Activated naive CD4-positive, alpha-beta T cell treated with anti-CD3 and anti-CD28 coated beads for 36 hours (primary cell): ENCODE data around the gene SACS. TPM values are rescaled to one million over a fixed set of nuclear protein-coding genes. Genes with fewer than 3 reads are reported as not detected.
A peak's percentile ranks its signal among the peaks of the same experiment; 100 is the strongest.
"Not testable (repeated sequence)": the region's sequence is repeated elsewhere in the genome, so short reads cannot be mapped to it uniquely, and the experiment has no call there.

Experiments used
- CTCF ChIA-PET: fragments of 350-600 bp; sonication (Branson Sonifier 250); formaldehyde crosslinking; loops from one replicate; lab custom pipeline; 2021; ENCODE audit warnings: antibody characterized with exemption; lab: Charles Lee
- DNase-seq: peaks from one replicate; pipeline ENCODE4 v3.0.0-alpha.2; 2020
- H3K27ac Mint-ChIP-seq: one replicate; pipeline ENCODE4 v1.8.0; 2021; ENCODE audit warnings: mild to moderate bottlenecking, mixed read lengths
- H3K27me3 Mint-ChIP-seq: one replicate; pipeline ENCODE4 v1.8.0; 2021; ENCODE audit warnings: low read depth, mixed read lengths
- H3K36me3 Mint-ChIP-seq: one replicate; pipeline ENCODE4 v1.8.0; 2021; ENCODE audit warnings: low read depth, mixed read lengths
- H3K4me1 Mint-ChIP-seq: one replicate; pipeline ENCODE4 v1.8.0; 2021; ENCODE audit warnings: low read depth, mixed read lengths
- H3K4me3 Mint-ChIP-seq: one replicate; pipeline ENCODE4 v1.8.0; 2021; ENCODE audit warnings: mild to moderate bottlenecking, moderate library complexity, mixed read lengths
- H3K9me3 Mint-ChIP-seq: one replicate; pipeline ENCODE4 v1.8.0; 2021; ENCODE audit warnings: mixed read lengths
- intact Hi-C: fragments of 100-400 bp; cut with micrococcal nuclease; formaldehyde crosslinking; loops from one replicate; pipeline ENCODE4 v1.15.1; 2023
- total RNA-seq, 2 experiments: library from RNA; stranded (reverse); gene quantifications; one replicate each; pipeline ENCODE4 v1.2.3, GENCODE V29; 2021

The SACS gene
- total RNA-seq, 2 experiments from 2014 or later = 26.1 to 30.8 TPM

- no peak for DNase-seq
- intact Hi-C loops = no loop called here
- CTCF ChIA-PET = interaction anchor here (0.7 kb wide), 1 partner anchor 253 kb away, joined by 3 read pairs; no protein-coding TSS in a partner anchor
- Mint-ChIP-seq H3K4me1 (no peaks in the 10 kb centered on the region), H3K9me3 (peaks cover 15% of the 10 kb centered on the region), H3K36me3 (peaks cover 88% of the 10 kb centered on the region), H3K27me3 (no peaks in the 10 kb centered on the region), H3K4me3 (no peak overlapping the region), H3K27ac (no peak overlapping the region)
Observed at GRCh38 chr13:23344931-23345595, 88.4 kb downstream of the SACS start.

GRCh38 chr13:23339225-23339624 is 94.3 kb downstream of the SACS start:
- Mint-ChIP-seq H3K27ac (no peak overlapping the region), H3K4me3 (no peak overlapping the region), H3K27me3 (no peaks in the 10 kb centered on the region), H3K4me1 (no peaks in the 10 kb centered on the region), H3K9me3 (peaks cover 40% of the 10 kb centered on the region), H3K36me3 (peaks cover 81% of the 10 kb centered on the region)
- CTCF ChIA-PET = no interaction called here
- intact Hi-C loops = no loop called here
- no peak for DNase-seq

- Mint-ChIP-seq H3K36me3 (peaks cover 48% of the 10 kb centered on the region), H3K4me1 (no peaks in the 10 kb centered on the region), H3K9me3 (peaks cover 56% of the 10 kb centered on the region), H3K27ac (no peak overlapping the region), H3K27me3 (no peaks in the 10 kb centered on the region), H3K4me3 (no peak overlapping the region)
- intact Hi-C loops = no loop called here
- CTCF ChIA-PET = no interaction called here
- DNase-seq = no peak
Observed at GRCh38 chr13:23330356-23330755, 103.1 kb downstream of the SACS start.

GRCh38 chr13:23325191-23325590 is 108.3 kb downstream of the SACS start:
- H3K9me3 Mint-ChIP-seq = peaks cover 12% of the 10 kb centered on the region
- intact Hi-C loops = no loop called here
- DNase-seq = no peak
- no peaks in the 10 kb centered on the region for H3K27me3 Mint-ChIP-seq
- no peak overlapping the region for H3K4me3 Mint-ChIP-seq
- H3K4me1 Mint-ChIP-seq = peaks cover 11% of the 10 kb centered on the region
- CTCF ChIA-PET = no interaction called here
- H3K27ac Mint-ChIP-seq = no peak overlapping the region
- peaks cover 7% of the 10 kb centered on the region for H3K36me3 Mint-ChIP-seq

- Mint-ChIP-seq H3K27ac (no peak overlapping the region), H3K9me3 (peaks cover 7% of the 10 kb centered on the region), H3K27me3 (peaks cover 4% of the 10 kb centered on the region), H3K4me1 (peaks cover 15% of the 10 kb centered on the region), H3K4me3 (no peak overlapping the region), H3K36me3 (peaks cover 1% of the 10 kb centered on the region)
- intact Hi-C loops = no loop called here
- CTCF ChIA-PET = no interaction called here
- DNase-seq = no peak
Observed at GRCh38 chr13:23323946-23324709, 109.4 kb downstream of the SACS start.

- peaks cover 15% of the 10 kb centered on the region for H3K4me1 Mint-ChIP-seq
- H3K36me3 Mint-ChIP-seq = peaks cover 1% of the 10 kb centered on the region
- H3K9me3 Mint-ChIP-seq = peaks cover 7% of the 10 kb centered on the region
- CTCF ChIA-PET = interaction anchor here (0.7 kb wide), 1 partner anchor 378 kb away, joined by 3 read pairs; no protein-coding TSS in a partner anchor
- no peak overlapping the region for H3K4me3 Mint-ChIP-seq
- DNase-seq = no peak
- H3K27ac Mint-ChIP-seq = no peak overlapping the region
- H3K27me3 Mint-ChIP-seq = peaks cover 8% of the 10 kb centered on the region
- intact Hi-C loops = no loop called here
Observed at GRCh38 chr13:23322353-23323336, 110.9 kb downstream of the SACS start.

- CTCF ChIA-PET = no interaction called here
- Mint-ChIP-seq H3K9me3 (no peaks in the 10 kb centered on the region), H3K27ac (no peak overlapping the region), H3K4me1 (peaks cover 15% of the 10 kb centered on the region), H3K4me3 (no peak overlapping the region), H3K36me3 (no peaks in the 10 kb centered on the region), H3K27me3 (peaks cover 8% of the 10 kb centered on the region)
- peak; percentile 37 for DNase-seq
- intact Hi-C loops = no loop called here
Observed at GRCh38 chr13:23321535-23322241, 111.8 kb downstream of the SACS start.

- Mint-ChIP-seq H3K27ac (no peak overlapping the region), H3K9me3 (no peaks in the 10 kb centered on the region), H3K4me3 (no peak overlapping the region), H3K4me1 (peaks cover 15% of the 10 kb centered on the region), H3K36me3 (no peaks in the 10 kb centered on the region), H3K27me3 (peaks cover 8% of the 10 kb centered on the region)
- CTCF ChIA-PET = interaction anchor here (0.5 kb wide), 1 partner anchor 251 kb away, joined by 4 read pairs; no protein-coding TSS in a partner anchor
- intact Hi-C loops = no loop called here
- no peak for DNase-seq
Observed at GRCh38 chr13:23320926-23321534, 112.5 kb downstream of the SACS start.

GRCh38 chr13:23319883-23320224 is 113.6 kb downstream of the SACS start:
- intact Hi-C loops = no loop called here
- Mint-ChIP-seq H3K4me1 (peaks cover 15% of the 10 kb centered on the region), H3K27me3 (peaks cover 13% of the 10 kb centered on the region), H3K27ac (no peak overlapping the region), H3K9me3 (no peaks in the 10 kb centered on the region), H3K4me3 (no peak overlapping the region), H3K36me3 (no peaks in the 10 kb centered on the region)
- CTCF ChIA-PET = no interaction called here
- no peak for DNase-seq

GRCh38 chr13:23314837-23315236 is 118.7 kb downstream of the SACS start:
- CTCF ChIA-PET, H3K27ac Mint-ChIP-seq, H3K4me1 Mint-ChIP-seq, H3K36me3 Mint-ChIP-seq, H3K4me3 Mint-ChIP-seq, intact Hi-C loops, DNase-seq, H3K9me3 Mint-ChIP-seq: not testable (repeated sequence)
- H3K27me3 Mint-ChIP-seq = peaks cover 20% of the 10 kb centered on the region

GRCh38 chr13:23292586-23292985 is 140.9 kb downstream of the SACS start:
- Mint-ChIP-seq H3K4me1 (no peaks in the 10 kb centered on the region), H3K27ac (no peak overlapping the region), H3K4me3 (no peak overlapping the region), H3K27me3 (no peaks in the 10 kb centered on the region), H3K36me3 (no peaks in the 10 kb centered on the region), H3K9me3 (peaks cover 3% of the 10 kb centered on the region)
- DNase-seq = no peak
- CTCF ChIA-PET = interaction anchor here (0.5 kb wide), 1 partner anchor 136 kb away, joined by 3 read pairs; no protein-coding TSS in a partner anchor
- intact Hi-C loops = no loop called here
